ENCODE measurements around the gene ZFAND6. TPM values are rescaled to one million over a fixed set of nuclear protein-coding genes. Genes with fewer than 3 reads are reported as not detected.

The ZFAND6 gene
- total and polyA plus RNA-seq, 9 donors = 57.3 to 105 (median 65.4) TPM

DNA sequence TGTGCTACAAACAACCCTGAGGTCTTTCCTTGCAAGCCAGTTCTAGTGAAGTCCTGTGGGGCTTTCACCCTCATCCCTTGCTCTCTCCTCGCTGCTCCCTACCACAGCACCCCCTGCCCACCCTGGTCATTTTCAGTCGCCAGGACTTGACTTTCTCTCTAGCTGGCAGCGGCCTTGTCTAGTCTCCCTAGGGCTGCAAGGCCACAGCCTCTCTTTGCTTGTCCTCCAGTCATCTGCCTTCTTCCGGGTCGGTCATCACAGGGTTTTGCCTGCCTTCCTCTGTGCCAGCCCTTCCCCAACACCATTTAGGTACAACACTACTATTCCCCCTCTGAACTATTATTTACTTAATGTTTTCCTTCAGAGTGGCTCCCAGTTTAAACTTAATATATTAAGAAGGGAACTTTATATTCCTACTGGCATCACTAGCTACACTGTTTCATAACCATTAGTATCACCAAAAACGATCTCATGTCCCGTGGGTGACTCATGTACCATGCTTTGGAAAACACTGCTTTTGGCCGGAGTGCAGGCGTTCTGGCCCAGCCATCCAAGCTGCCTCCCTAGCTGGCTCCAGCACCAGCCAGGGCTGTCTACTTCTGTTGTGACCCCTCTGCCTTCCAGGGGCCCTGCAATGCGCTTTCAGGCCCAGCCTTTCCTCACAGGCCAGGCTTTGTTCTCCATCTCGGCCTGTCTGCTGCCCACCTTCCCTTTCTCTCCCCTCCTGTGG, 114.7 kb downstream of the ZFAND6 start:
- Histone ChIP-seq H3K4me1 (ENCODE audit: insufficient read depth) (no peaks in the 10 kb centered on the region), H3K4me3 (no peak overlapping the region), H3K36me3 (no peaks in the 10 kb centered on the region), H3K27ac (no peak overlapping the region), H3K9me3 (no peaks in the 10 kb centered on the region), H3K27me3 (no peaks in the 10 kb centered on the region)
- intact Hi-C loops (cut with DNase I) = loop anchor here in 1 of 4 donors (10.0 kb wide), 1 partner anchor 109 kb away; no protein-coding TSS in a partner anchor
- 81 to 84% (median 83%) methylated on average over 11 of the region's 11 CpGs for WGBS, 3 donors
- DNase-seq = no peak
- TF ChIP-seq POLR2A (IDR thresholded peaks at IDR 0.05) (no peak), CTCF (IDR thresholded peaks at IDR 0.05) (no peak), EP300 (IDR thresholded peaks at IDR 0.05) (no peak)

DNA sequence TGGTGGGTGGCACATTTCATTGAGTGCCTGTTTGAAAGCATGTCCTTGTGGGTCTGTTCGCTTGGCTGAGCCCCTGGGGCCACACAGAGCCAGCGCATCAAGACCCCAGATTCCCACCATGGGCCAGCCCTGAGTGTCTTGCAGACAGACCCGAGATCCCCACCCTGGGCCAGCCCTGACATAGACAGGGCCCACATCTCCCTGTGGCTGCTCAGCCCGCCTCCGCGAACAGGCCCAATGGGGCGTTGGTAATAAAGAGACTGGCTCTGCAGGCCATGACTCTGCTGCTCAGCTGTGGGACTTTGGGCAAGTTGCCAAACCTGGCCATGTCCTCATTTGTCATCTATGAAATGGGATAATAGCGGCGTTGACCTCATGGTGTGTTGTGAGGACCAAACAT, 116.0 kb downstream of the ZFAND6 start:
- H3K27ac ChIP-seq = no peak overlapping the region
- H3K36me3 ChIP-seq = no peaks in the 10 kb centered on the region
- intact Hi-C loops (cut with DNase I) = loop anchor here in 1 of 4 donors (10.0 kb wide), 1 partner anchor 111 kb away; no protein-coding TSS in a partner anchor

DNA sequence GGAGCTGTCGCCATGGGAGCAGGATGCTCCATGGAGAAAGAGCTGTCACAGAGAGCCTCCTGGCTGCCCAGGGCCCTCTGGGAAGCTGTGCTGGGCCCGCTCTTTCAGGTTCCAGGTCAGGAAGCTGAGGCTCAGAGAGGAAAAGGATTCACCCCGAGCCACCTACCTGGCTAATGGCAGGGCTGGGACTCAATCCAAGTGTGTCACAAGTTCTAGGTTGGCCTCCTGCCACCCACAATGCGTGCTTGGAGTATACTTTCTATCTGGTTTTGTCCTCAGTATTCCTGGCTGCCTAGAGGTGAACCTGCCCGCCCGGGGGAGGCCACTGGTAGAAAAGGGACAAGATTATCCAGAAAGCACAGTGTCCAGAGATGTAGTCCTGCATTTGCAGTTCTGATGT, 117.0 kb downstream of the ZFAND6 start:
- TF ChIP-seq EP300 (IDR thresholded peaks at IDR 0.05) (no peak), POLR2A (IDR thresholded peaks at IDR 0.05) (no peak), CTCF (IDR thresholded peaks at IDR 0.05) (no peak)
- H3K36me3 ChIP-seq = no peaks in the 10 kb centered on the region
- no peaks in the 10 kb centered on the region for H3K4me1 ChIP-seq (ENCODE audit: insufficient read depth)
- intact Hi-C loops (cut with DNase I) = loop anchor here in 1 of 4 donors (10.0 kb wide), 1 partner anchor 112 kb away; no protein-coding TSS in a partner anchor
- no peak overlapping the region for H3K4me3 ChIP-seq
- no peak for DNase-seq
- H3K27ac ChIP-seq = no peak overlapping the region
- no peaks in the 10 kb centered on the region for H3K9me3 ChIP-seq
- WGBS, 3 donors = 61 to 92% (median 65%) methylated on average over 6 of the region's 6 CpGs
- no peaks in the 10 kb centered on the region for H3K27me3 ChIP-seq

More for the DNA sequence above, 116.0 kb downstream of the ZFAND6 start:
- 95 to 97% (median 96%) methylated on average over 9 of the region's 9 CpGs for whole genome bisulfite sequencing, 3 donors
- Histone ChIP-seq H3K9me3 (no peaks in the 10 kb centered on the region), H3K4me1 (ENCODE audit: insufficient read depth) (no peaks in the 10 kb centered on the region), H3K27me3 (no peaks in the 10 kb centered on the region), H3K4me3 (no peak overlapping the region)
- TF ChIP-seq POLR2A (IDR thresholded peaks at IDR 0.05) (no peak), EP300 (IDR thresholded peaks at IDR 0.05) (no peak), CTCF (IDR thresholded peaks at IDR 0.05) (no peak)
- no peak for DNase-seq

GRCh38 chr15:80177156-80177555, 117.7 kb downstream of the ZFAND6 start:
- no peak for DNase-seq
- 92 to 94% (median 93%) methylated on average over 2 of the region's 2 CpGs for WGBS, 3 donors
- intact Hi-C loops (cut with DNase I) = loop anchor here in 1 of 4 donors (10.0 kb wide), 1 partner anchor 112 kb away; no protein-coding TSS in a partner anchor
- TF ChIP-seq EP300 (IDR thresholded peaks at IDR 0.05) = no peak
- TF ChIP-seq CTCF (IDR thresholded peaks at IDR 0.05) = no peak
- no peak for TF ChIP-seq POLR2A (IDR thresholded peaks at IDR 0.05)
- Histone ChIP-seq H3K36me3 (no peaks in the 10 kb centered on the region), H3K27ac (no peak overlapping the region), H3K9me3 (no peaks in the 10 kb centered on the region), H3K27me3 (no peaks in the 10 kb centered on the region), H3K4me1 (ENCODE audit: insufficient read depth) (no peaks in the 10 kb centered on the region), H3K4me3 (no peak overlapping the region)

All from ovary (tissue), 9 donors.